Umbilical cord (tissue), 2 donors: ENCODE measurements around the gene UBASH3B. TPM values are rescaled to one million over a fixed set of nuclear protein-coding genes. Genes with fewer than 3 reads are reported as not detected.
"Not testable (repeated sequence)": the region's sequence is repeated elsewhere in the genome, so short reads cannot be mapped to it uniquely, and the experiment has no call there.

ENCODE experiments used
- DNase-seq: peaks from one replicate; pipeline ENCODE4 v3.0.0-alpha.2; 2015; ENCODE audit warnings: low spot score
- total RNA-seq: library from RNA; depleted of rRNA; stranded (reverse); fragments of >200 nt; gene quantifications from one replicate; pipeline ENCODE4 v1.2.3, GENCODE V29; 2014; ENCODE audit warnings: low replicate concordance; ENCODE audit not compliant: insufficient read depth

UBASH3B gene
- total RNA-seq, 1 donor from 2014 or later, result 3.4 TPM

DNA sequence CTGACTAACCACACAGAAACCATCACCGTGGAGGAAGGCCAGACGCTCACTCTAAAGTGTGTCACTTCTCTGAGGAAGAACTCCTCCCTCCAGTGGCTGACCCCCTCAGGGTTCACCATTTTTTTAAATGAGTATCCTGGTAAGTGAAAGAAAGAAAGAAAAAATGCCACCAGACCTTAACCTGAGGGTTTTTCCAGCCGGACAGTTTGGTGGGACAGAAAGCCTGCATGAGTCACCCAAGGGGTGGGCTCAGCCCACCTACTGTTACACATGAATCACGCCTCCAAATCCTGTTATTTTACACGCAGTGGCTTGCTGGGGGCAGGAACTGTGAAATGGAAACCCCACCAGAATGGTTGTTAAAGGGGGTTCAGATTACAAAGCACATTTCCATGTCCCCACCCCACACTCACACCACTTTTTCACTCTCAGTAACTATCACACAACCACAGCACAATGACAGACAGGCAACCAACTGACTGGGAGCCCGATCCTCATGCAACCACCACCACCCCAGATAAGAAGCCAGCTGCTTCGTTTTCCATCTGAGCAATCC lies 194.6 kb downstream of the UBASH3B start:
- DNase-seq, result no peak

DNA sequence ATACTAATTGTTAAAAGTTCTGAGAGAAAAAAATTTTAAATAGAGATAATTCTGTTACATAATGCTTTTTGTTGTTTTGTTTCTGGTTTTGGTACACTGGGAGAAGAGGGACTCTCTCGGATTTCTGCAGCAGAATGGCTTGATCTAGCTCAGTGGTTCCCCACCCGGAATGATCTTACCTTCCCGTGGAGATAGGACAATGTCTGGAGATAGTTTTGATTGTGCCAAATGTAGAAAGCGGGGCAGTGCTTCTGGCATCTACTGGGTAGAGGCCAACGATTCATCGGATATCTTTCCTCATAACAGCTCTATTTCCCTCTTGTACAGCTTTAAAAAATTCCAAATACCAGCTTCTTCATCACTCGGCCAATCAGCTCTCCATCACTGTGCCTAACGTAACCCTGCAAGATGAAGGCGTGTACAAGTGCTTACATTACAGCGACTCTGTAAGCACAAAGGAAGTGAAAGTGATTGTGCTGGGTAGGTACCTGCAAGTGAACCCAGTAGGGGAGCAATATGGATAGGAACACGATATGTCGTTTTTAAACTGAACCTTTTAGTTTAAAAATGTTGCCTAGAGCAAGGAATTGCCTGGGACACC lies 195.9 kb downstream of the UBASH3B start:
- no peak for DNase-seq

DNA sequence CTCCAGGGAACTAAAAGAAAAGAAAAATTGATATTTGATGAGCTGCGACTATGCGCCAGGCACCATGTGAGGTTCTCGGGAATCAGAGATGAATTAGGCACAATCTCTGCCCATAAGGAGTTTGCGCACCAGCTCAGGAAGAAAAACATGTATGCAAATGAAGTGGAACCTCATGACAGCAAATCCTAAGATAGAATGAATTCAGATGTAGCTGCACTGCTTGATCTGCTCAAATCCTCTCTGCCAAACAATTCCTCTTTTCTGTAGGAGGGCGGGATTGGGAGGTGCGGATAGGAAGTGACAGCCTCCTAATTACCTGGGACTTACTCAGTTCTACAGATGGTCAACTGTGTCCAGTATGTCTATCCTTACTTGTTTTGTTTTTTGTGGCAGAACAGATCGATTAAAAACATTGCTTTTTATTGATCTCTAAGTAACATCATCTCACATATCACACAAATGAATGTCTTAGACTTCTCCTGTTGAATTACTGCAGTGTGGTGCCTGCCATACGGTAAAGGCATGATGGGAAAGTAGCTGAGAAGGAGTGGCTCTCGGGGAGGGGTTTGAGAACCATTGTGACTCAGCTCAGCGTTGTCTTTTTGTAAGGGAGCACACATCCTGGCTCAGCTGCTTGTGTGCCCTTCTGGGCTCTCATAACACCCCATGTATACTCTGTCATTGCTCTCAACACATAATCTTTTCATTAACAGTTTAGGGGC lies 196.7 kb downstream of the UBASH3B start:
- DNase-seq, result no peak

DNA sequence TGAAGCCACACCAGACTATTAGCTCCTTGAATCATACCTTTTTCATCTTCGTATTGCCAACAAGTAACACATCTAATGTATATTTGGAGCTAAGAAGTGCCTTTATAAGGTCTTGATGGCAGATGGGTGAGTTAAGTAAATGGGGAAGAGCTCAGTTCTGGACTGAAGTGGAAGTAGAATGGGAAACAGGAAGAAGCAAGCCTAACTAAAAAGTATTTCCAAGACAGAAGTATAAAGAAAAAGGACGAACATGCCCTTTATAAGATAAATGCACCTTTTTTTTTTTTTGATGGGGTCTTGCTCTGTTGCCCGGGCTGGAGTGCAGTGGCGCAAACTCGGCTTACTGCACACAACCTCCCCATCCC lies 197.3 kb downstream of the UBASH3B start:
- no peak for DNase-seq

DNA sequence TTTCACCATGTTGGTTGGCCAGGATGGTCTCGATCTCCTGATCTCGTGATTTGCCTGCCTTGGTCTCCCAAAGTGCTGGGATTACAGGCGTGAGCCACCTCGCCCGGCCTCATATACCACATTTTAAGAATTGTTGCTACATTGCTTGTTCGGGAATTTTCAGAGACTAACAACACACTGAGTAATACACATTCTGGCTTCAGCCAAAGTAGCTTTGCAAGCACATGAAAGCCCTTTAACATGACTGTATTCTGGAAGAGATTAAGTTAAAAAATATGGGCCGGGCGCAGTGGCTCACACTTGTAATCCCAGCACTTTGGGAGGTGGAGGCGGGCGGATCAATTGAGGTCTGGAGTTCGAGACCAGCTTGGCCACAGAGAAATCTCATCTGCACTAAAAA lies 197.7 kb downstream of the UBASH3B start:
- no peak for DNase-seq

DNA sequence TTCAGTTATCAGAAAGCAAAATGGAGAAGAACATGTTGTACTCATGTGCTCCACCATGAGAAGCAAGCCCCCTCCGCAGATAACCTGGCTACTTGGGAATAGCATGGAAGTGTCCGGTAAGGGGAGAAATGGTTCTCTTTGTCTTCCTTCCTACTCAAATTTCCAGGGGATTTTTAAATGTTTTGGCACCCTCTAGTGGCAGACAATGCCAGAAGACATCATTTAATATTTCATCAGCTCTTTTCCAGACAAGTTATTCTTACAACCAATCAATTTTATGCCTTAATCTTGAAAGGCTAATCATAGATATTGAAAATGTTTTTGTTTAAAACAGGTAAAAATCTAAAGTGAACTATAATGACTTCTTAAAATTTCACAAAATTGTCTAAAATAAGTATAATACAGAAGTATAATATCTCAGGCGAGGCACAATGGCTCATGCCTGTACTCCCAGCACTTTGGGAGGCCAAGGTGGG lies 198.5 kb downstream of the UBASH3B start:
- DNase-seq, result peak; percentile 83

DNA sequence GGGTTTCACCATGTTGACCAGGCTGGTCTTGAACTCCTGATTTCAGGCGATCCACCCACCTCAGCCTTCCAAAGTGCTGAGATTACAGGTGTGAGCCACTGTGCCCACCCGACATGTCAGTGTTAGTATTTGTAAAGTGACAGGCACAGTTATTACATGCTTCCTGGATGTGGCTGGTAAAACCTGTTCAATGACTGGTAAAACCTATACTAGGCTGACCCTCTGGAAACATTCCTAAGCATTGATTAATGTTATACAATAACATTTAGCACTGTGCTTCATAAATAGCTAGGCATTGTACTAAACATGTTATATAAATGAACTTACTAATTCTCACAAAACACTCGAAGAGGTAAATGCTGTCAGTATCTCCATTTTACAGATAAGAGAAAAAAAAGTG lies 206.1 kb downstream of the UBASH3B start:
- DNase-seq, result no peak

DNA sequence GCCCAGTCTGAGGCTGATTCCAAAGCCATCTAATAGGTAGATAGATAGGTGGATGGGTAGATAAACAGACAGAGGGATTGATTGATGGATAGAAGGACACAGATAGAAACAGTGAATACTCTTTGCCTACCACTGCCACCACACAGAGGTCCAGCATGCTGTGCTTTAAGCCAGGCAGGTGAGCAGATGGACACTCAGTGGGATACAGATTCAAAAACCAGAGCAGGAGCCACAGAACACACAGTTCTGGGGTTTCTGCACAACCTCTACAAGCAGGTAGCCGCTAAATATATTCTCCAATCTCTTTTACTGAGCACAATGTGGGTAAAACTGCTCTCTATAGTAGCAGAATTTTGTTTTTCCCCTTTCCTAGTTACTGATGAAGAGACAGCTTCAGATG lies 206.6 kb downstream of the UBASH3B start:
- no peak for DNase-seq

DNA sequence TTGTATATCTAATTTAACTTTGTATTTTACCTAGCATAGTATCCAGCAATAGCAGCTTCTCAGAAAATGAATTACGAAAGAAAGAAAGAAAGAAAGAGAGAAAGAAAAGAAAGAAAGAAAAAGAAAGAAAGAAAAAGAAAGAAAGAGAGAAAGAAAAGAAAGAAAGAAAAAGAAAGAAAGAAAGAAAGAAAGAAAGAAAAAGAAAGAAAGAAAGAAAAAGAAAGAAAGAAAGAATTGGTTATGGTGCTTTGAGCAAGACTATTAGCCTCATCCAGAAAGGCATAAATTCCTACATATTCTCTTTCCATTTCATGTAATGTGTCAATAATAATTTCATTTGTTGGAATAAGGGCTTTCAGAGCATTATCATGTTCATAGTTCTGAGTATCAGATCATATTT lies 207.6 kb downstream of the UBASH3B start:
- not testable (repeated sequence) for DNase-seq

DNA sequence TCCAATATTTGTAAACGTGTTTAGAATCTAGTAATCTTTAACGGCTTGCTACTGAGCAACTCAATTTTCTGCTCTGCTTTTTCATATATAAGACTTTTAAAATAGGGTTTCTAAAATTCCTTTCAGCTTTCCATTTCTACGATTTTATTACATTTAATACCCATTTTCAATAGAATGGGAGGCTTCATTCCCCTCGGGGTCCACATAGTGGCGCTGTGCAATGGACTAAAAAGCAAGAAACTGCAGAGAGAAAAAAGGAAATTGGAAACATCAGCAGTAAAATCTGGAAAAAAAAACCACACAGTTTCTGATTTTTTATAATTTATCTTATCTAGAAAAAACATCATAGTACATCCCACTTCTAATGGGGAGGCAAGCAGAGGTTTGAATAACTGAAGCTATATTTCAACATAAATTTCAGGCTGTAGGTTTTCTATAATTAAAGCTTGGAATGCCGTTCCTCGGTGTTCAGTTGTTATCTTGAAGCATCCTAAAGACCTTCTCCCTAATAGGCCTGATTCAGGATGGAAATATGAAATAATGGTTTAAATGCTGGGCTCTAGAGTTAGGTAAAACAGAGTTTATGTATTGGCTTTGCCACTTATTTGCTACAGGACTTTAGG lies 208.3 kb downstream of the UBASH3B start:
- DNase-seq, result peak; percentile 58

Other genes starting within 250 kb of the UBASH3B start
- gene CRTAM, start 182.8 kb downstream of the UBASH3B start, total RNA-seq, result 3.9 TPM
- 6.3 TPM for gene JHY, start 227.0 kb downstream of the UBASH3B start, total RNA-seq